Measurements from ENCODE around the gene KDM4B. TPM values are rescaled to one million over a fixed set of nuclear protein-coding genes. Genes with fewer than 3 reads are reported as not detected.
A peak's percentile ranks its signal among the peaks of the same experiment; 100 is the strongest.

Gene KDM4B
- total and polyA plus RNA-seq, 9 of the 15 experiments (the other 6 are each of a cell fraction or from before 2014, with no cell fraction given) = 0.21 to 29.9 (median 7.3) TPM

- TF ChIP-seq CEBPG (CRISPR knock-in tag; IDR thresholded peaks at IDR 0.05) (no peak), CEBPG (tag; conservative IDR thresholded peaks at IDR 0.05 in 1 of 2, IDR thresholded peaks at IDR 0.05 in 1 of 2) (no peak), POLR2AphosphoS2 (IDR thresholded peaks at IDR 0.05; ENCODE audit: low read length) (no peak), TCF7 (IDR thresholded peaks at IDR 0.05; ENCODE audit: borderline replicate concordance) (no peak), ZNF407 (IDR thresholded peaks at IDR 0.05; ENCODE audit: low read depth) (no peak), RFX5 (IDR thresholded peaks at IDR 0.05; ENCODE audit: low read depth, low read length) (no peak), THAP12 (CRISPR knock-in tag; IDR thresholded peaks at IDR 0.05) (peak; percentile 87)
- TF ChIP-seq, protein P1, sequence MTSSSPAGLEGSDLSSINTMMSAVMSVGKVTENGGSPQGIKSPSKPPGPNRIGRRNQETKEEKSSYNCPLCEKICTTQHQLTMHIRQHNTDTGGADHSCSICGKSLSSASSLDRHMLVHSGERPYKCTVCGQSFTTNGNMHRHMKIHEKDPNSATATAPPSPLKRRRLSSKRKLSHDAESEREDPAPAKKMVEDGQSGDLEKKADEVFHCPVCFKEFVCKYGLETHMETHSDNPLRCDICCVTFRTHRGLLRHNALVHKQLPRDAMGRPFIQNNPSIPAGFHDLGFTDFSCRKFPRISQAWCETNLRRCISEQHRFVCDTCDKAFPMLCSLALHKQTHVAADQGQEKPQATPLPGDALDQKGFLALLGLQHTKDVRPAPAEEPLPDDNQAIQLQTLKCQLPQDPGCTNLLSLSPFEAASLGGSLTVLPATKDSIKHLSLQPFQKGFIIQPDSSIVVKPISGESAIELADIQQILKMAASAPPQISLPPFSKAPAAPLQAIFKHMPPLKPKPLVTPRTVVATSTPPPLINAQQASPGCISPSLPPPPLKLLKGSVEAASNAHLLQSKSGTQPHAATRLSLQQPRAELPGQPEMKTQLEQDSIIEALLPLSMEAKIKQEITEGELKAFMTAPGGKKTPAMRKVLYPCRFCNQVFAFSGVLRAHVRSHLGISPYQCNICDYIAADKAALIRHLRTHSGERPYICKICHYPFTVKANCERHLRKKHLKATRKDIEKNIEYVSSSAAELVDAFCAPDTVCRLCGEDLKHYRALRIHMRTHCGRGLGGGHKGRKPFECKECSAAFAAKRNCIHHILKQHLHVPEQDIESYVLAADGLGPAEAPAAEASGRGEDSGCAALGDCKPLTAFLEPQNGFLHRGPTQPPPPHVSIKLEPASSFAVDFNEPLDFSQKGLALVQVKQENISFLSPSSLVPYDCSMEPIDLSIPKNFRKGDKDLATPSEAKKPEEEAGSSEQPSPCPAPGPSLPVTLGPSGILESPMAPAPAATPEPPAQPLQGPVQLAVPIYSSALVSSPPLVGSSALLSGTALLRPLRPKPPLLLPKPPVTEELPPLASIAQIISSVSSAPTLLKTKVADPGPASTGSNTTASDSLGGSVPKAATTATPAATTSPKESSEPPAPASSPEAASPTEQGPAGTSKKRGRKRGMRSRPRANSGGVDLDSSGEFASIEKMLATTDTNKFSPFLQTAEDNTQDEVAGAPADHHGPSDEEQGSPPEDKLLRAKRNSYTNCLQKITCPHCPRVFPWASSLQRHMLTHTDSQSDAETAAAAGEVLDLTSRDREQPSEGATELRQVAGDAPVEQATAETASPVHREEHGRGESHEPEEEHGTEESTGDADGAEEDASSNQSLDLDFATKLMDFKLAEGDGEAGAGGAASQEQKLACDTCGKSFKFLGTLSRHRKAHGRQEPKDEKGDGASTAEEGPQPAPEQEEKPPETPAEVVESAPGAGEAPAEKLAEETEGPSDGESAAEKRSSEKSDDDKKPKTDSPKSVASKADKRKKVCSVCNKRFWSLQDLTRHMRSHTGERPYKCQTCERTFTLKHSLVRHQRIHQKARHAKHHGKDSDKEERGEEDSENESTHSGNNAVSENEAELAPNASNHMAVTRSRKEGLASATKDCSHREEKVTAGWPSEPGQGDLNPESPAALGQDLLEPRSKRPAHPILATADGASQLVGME (CRISPR knock-in tag; IDR thresholded peaks at IDR 0.05) = peak; percentile 97
Measured at GRCh38 chr19:4968462-4969291, at the start of gene KDM4B (continued).
